Ovary (tissue), 3 donors: Measurements from ENCODE around the gene ABI3BP.

Experiments
- EP300 ChIP-seq: sonication (generic); formaldehyde crosslinking; IDR thresholded peaks from one replicate; pipeline ENCODE4 v1.6.1; 2017; ENCODE audit warnings: antibody characterized with exemption
- POLR2A ChIP-seq: fragments of 450-650 bp; IDR thresholded peaks from one replicate; pipeline ENCODE4 v1.6.1; 2017; ENCODE audit warnings: antibody characterized with exemption, mild to moderate bottlenecking, moderate library complexity
- TF ChIP-seq, protein P1 (sequence below), 3 donors: fragments of 450-650 bp in 2 of 3; fragments of 200-600 bp in 1 of 3; IDR thresholded peaks; one replicate each; pipeline versions ENCODE4 v1.5.1 to v1.8.0; 2016 to 2022; ENCODE audit warnings: antibody characterized with exemption in 3 of 3, mild to moderate bottlenecking in 1 of 3
- donor health status: DM: no; HTN: no; CAD: no.

DNA sequence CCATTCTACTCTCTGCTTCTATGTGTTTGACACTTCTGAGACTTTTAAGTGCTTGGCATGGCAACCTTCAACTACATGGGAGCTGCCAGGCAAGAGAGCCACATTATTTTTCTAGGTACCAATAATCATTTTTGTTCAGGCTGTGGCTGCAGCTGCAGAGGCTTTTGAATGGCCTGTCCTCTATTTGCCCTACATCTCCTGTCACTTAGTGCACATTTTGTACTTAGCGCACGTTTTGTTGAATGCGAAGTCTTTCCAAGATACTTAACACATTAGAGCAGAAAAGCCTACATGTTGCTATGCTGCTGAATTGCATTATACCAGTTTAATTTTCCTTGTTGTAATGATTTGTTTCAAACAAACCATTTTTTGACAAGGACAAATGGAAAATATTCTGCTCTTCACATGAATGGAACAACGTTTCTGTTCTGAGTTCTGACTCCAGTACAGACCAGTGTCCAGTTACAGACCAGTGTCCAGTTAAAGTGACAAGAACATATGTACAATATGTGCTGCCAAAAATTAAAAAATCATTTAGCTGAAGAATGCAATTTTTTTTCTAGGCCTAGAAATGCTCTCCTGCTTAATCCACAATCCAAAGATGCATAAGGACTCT is 113.9 kb downstream of the ABI3BP start:
- TF ChIP-seq EP300 (no peak), POLR2A (no peak)
- TF ChIP-seq, protein P1, sequence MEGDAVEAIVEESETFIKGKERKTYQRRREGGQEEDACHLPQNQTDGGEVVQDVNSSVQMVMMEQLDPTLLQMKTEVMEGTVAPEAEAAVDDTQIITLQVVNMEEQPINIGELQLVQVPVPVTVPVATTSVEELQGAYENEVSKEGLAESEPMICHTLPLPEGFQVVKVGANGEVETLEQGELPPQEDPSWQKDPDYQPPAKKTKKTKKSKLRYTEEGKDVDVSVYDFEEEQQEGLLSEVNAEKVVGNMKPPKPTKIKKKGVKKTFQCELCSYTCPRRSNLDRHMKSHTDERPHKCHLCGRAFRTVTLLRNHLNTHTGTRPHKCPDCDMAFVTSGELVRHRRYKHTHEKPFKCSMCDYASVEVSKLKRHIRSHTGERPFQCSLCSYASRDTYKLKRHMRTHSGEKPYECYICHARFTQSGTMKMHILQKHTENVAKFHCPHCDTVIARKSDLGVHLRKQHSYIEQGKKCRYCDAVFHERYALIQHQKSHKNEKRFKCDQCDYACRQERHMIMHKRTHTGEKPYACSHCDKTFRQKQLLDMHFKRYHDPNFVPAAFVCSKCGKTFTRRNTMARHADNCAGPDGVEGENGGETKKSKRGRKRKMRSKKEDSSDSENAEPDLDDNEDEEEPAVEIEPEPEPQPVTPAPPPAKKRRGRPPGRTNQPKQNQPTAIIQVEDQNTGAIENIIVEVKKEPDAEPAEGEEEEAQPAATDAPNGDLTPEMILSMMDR (IDR thresholded peaks at IDR 0.05) = no peak
